MM.1S (cell line): Measurements from ENCODE around the gene TBC1D10A.
A peak's percentile ranks its signal among the peaks of the same experiment; 100 is the strongest.

Source experiments
- DNase-seq: peaks from one replicate; pipeline ENCODE4 v3.0.0-alpha.2; 2015
- H2AFZ ChIP-seq: fragments of 300-600 bp; sonication (generic); 2 replicates; pipeline ENCODE4 v1.6.0; 2016; ENCODE audit warnings: antibody characterized with exemption, low read length
- H3F3A ChIP-seq: fragments of 300-600 bp; sonication (generic); 2 replicates; pipeline ENCODE4 v1.6.1; 2016; ENCODE audit warnings: mild to moderate bottlenecking, antibody characterized with exemption, low read length, moderate library complexity, mixed read lengths; ENCODE audit not compliant: insufficient read depth
- H3K27ac ChIP-seq: fragments of 300-600 bp; sonication (generic); 2 replicates; pipeline ENCODE4 v1.5.1; 2016; ENCODE audit warnings: mild to moderate bottlenecking, low read length
- H3K27me3 ChIP-seq: fragments of 300-600 bp; sonication (generic); replicated peaks from 2 replicates; pipeline ENCODE4 v1.6.0; 2016; ENCODE audit warnings: low read length; ENCODE audit not compliant: insufficient read depth
- H3K36me3 ChIP-seq: fragments of 300-600 bp; sonication (generic); replicated peaks from 2 replicates; pipeline ENCODE4 v1.6.1; 2016; ENCODE audit warnings: mild to moderate bottlenecking, low read length, mixed read lengths; ENCODE audit not compliant: insufficient read depth
- H3K4me1 ChIP-seq: fragments of 300-600 bp; sonication (generic); 2 replicates; pipeline ENCODE4 v1.6.1; 2016; ENCODE audit warnings: low read length, mixed read lengths
- H3K4me2 ChIP-seq: fragments of 300-600 bp; sonication (generic); 2 replicates; pipeline ENCODE4 v1.6.0; 2016; ENCODE audit warnings: low read depth, low read length
- H3K4me3 ChIP-seq: fragments of 300-600 bp; sonication (generic); 2 replicates; pipeline ENCODE4 v1.5.1; 2016; ENCODE audit warnings: low read length, mixed read lengths
- H3K79me2 ChIP-seq: fragments of 300-600 bp; sonication (generic); 2 replicates; pipeline ENCODE4 v1.6.1; 2016; ENCODE audit warnings: mixed run types, low read length, mixed read lengths
- H3K9ac ChIP-seq: fragments of 300-600 bp; sonication (generic); 2 replicates; pipeline ENCODE4 v1.6.1; 2016; ENCODE audit warnings: low read length, mixed read lengths
- H3K9me2 ChIP-seq: fragments of 300-600 bp; sonication (generic); replicated peaks from 2 replicates; pipeline ENCODE4 v1.6.1; 2016; ENCODE audit warnings: mild to moderate bottlenecking, low read length, mixed read lengths; ENCODE audit not compliant: insufficient read depth
- H3K9me3 ChIP-seq: fragments of 300-600 bp; sonication (generic); replicated peaks from 2 replicates; pipeline ENCODE4 v1.6.1; 2016; ENCODE audit warnings: mild to moderate bottlenecking, low read length, mixed read lengths; ENCODE audit not compliant: insufficient read depth
- H4K20me1 ChIP-seq: fragments of 300-600 bp; sonication (generic); 2 replicates; pipeline ENCODE4 v1.6.1; 2016; ENCODE audit warnings: mild to moderate bottlenecking, low read length, moderate library complexity, mixed read lengths; ENCODE audit not compliant: insufficient read depth
- CTCF ChIP-seq: fragments of 300-600 bp; sonication (generic); IDR thresholded peaks from 2 replicates; pipeline ENCODE4 v1.5.1; 2016; ENCODE audit warnings: antibody characterized with exemption, low read length, mixed read lengths
- EZH2 ChIP-seq: fragments of 300-600 bp; sonication (generic); optimal IDR thresholded peaks from 2 replicates; pipeline ENCODE3; 2017; ENCODE audit warnings: low read depth, mild to moderate bottlenecking, antibody characterized with exemption, low read length, mixed read lengths
- EZH2phosphoT487 ChIP-seq: fragments of 300-600 bp; sonication (generic); IDR thresholded peaks from 2 replicates; pipeline ENCODE4 v1.6.1; 2018; ENCODE audit warnings: antibody characterized with exemption, low read length

TBC1D10A gene

GRCh38 chr22:30289980-30290313, 36.8 kb downstream of the TBC1D10A start:
- Histone ChIP-seq H3K9me2 (no peaks in the 10 kb centered on the region), H3K27ac (peak overlapping the region; percentile 9; the same call in 1 of the 2 replicates), H3K27me3 (no peaks in the 10 kb centered on the region), H3F3A (peaks cover 20% of the 10 kb centered on the region), H3K9me3 (no peaks in the 10 kb centered on the region), H3K4me1 (peaks cover 17% of the 10 kb centered on the region; the same call in 1 of the 2 replicates), H2AFZ (peak overlapping the region; percentile 86), H3K36me3 (no peaks in the 10 kb centered on the region), H3K4me3 (peak overlapping the region; percentile 84), H4K20me1 (no peaks in the 10 kb centered on the region), H3K79me2 (no peaks in the 10 kb centered on the region), H3K4me2 (peak overlapping the region; percentile 90; the same call in 1 of the 2 replicates), H3K9ac (no peak overlapping the region)
- no peak for DNase-seq
- no peak for TF ChIP-seq CTCF
- no peak for TF ChIP-seq EZH2
- no peak for TF ChIP-seq EZH2phosphoT487

DNA sequence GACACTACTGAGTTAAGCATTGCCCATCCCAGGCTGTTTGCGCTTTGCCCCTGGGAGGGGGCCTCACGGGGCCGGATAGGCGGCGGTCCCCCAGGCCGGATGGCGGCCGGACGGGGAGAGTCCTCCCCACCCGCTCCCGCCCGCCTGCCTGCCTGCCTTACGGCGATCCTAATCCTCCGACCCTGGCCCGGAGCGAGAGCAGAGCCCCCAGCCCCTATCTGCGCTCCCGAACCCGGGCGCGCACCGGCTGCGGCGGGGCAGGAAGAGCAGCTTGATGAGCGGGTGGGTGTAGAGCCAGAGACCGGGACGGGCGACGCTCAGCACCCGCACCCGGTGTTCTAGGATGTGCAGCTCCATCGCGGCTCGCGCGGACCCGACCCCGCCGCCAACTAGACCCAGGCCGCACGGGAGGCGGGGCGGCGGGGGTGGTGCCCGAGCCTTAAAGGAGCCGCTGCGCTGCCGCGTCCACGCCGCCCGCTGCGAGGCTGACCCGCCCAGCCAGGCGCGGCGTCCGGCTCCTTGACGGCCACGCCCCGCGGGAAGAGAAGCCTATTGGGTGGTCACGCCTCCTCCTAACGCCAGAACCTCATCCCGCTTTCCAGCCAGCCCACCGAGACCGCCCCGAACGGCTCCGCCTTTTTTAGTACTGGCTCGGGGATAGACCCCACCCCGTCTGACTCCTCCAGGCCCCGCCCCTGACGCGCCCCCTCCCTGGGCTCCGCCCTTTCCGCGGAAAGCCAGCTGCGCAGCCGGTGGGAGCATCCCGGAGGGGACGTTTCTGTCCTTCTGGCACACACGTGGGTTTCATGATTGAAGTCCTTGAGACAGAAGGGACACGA, 37.4 kb downstream of the TBC1D10A start, which contains the start of gene CASTOR1:
Gene CASTOR1, minus strand, starts transcription at position 365 of the 839 bp plus-strand sequence. Its CDS starts 8 bp downstream, at position 357.
- TF ChIP-seq EZH2phosphoT487: no peak
- no peak for TF ChIP-seq EZH2
- TF ChIP-seq CTCF: no peak
- peaks cover 20% of the 10 kb centered on the region for H3F3A ChIP-seq
- H3K9me3 ChIP-seq: no peaks in the 10 kb centered on the region
- H3K4me3 ChIP-seq: peak within 1 kb of the TSS; percentile 84
- no peaks in the 10 kb centered on the region for H3K9me2 ChIP-seq
- H3K4me1 ChIP-seq: peaks cover 17% of the 10 kb centered on the region; the same call in 1 of the 2 replicates
- H2AFZ ChIP-seq: peak within 1 kb of the TSS; percentile 86
- H3K27me3 ChIP-seq: no peaks in the 10 kb centered on the region
- H3K9ac ChIP-seq: peak within 1 kb of the TSS; percentile 50; the same call in 1 of the 2 replicates
- no peaks in the 10 kb centered on the region for H4K20me1 ChIP-seq
- no peaks in the 10 kb centered on the region for H3K36me3 ChIP-seq
- H3K79me2 ChIP-seq: no peaks in the 10 kb centered on the region
- H3K27ac ChIP-seq: peak within 1 kb of the TSS; percentile 9; the same call in 1 of the 2 replicates
- peak within 1 kb of the TSS; percentile 90 for H3K4me2 ChIP-seq
- DNase-seq: peak; percentile 92

DNA sequence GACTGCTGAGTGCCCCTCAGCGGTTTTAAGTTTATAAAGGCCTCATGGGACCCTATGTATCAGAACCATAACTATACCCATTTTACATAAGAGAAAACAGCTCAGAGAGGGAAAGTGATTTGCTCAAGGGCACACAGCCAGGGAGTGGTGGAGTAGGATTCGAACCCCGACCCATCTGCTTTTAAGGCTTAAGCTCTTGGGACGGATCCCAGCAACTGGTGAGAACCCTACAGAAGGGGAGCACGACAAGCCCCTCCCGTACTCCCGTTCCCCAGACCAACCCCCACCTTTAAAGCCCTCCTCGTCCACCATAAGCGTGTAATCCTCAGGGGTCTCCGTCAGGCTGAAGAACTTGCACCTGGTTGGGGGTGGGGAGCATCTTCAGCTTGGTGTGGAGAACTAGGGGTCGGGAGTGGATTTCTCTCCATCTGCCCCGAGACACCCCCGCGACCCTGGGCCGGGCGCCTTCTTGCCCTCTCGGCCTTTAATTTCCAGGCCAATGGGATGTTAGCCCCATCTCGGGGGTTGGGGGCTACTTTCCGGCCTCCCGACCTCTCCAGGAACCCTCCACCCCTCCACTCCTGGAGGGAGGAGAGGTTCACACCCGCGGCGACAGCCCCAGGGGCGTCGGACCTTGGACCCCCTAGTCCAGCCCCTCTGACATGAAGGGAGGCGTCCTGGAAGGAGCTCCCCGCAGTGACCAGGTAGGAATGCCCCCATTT, 38.2 kb downstream of the TBC1D10A start:
- Histone ChIP-seq H3K4me1 (peaks cover 17% of the 10 kb centered on the region; the same call in 1 of the 2 replicates), H3K27ac (no peak overlapping the region), H3K79me2 (no peaks in the 10 kb centered on the region), H3K36me3 (no peaks in the 10 kb centered on the region), H3K9me2 (no peaks in the 10 kb centered on the region), H3K9ac (peak overlapping the region; percentile 50; the same call in 1 of the 2 replicates), H2AFZ (peak overlapping the region; percentile 86), H3K27me3 (no peaks in the 10 kb centered on the region), H4K20me1 (no peaks in the 10 kb centered on the region), H3F3A (peaks cover 20% of the 10 kb centered on the region), H3K4me2 (peak overlapping the region; percentile 90), H3K4me3 (peak overlapping the region; percentile 84), H3K9me3 (no peaks in the 10 kb centered on the region)
- no peak for DNase-seq
- TF ChIP-seq CTCF (no peak), EZH2phosphoT487 (no peak), EZH2 (no peak)
